Measurements from ENCODE around the gene GOLPH3.

DNA sequence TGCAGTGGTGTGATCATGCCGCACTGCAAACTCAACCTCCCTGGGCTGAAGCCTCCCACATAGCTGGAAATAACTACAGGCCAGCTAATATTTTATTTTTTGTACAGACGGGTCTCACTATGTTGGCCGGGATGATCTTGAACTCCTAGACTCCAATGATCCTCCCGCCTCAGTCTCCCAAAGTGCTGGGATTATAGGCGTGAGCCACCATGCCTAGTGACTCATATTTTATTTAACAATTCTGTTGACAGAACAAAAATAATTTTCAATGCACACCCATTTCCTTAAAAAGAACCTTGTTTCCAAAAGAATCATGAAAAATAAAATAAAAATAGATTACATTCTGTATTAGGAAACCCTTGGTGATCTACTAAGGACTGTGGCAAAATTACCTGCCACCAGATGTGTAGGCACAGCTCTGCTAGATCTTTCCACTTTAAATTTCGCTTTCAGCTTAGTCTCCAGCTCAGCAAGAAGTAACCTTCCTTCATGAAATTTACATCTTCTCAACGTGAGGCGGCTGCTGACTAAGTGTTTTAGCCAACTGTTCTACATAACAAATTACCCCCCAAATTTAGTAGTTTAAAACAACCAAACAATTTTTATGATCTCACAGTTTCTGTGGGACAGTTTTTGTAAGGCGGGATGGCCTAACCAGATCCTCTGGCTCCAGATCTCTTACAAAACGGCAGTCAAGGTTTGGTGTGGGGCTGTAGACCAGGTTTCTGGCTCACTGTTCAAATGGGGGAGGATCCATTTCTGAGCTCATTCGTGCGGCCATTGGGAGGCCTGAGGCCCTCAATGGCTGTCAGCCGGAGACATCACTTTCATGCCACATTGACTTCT lies 32.6 kb upstream of the GOLPH3 start:
- TF ChIP-seq CTCF (IDR thresholded peaks at IDR 0.05) (no peak), POLR2A (IDR thresholded peaks at IDR 0.05) (no peak)

Measured in prostate gland (tissue), 2 donors.